Measurements from ENCODE around the gene DNHD1. TPM values are rescaled to one million over a fixed set of nuclear protein-coding genes. Genes with fewer than 3 reads are reported as not detected.

Gene DNHD1
- total and polyA plus RNA-seq, 2 of the 13 experiments (the other 11 are each of a cell fraction or from before 2014, with no cell fraction given), result 2.7 to 9.3 TPM

DNA sequence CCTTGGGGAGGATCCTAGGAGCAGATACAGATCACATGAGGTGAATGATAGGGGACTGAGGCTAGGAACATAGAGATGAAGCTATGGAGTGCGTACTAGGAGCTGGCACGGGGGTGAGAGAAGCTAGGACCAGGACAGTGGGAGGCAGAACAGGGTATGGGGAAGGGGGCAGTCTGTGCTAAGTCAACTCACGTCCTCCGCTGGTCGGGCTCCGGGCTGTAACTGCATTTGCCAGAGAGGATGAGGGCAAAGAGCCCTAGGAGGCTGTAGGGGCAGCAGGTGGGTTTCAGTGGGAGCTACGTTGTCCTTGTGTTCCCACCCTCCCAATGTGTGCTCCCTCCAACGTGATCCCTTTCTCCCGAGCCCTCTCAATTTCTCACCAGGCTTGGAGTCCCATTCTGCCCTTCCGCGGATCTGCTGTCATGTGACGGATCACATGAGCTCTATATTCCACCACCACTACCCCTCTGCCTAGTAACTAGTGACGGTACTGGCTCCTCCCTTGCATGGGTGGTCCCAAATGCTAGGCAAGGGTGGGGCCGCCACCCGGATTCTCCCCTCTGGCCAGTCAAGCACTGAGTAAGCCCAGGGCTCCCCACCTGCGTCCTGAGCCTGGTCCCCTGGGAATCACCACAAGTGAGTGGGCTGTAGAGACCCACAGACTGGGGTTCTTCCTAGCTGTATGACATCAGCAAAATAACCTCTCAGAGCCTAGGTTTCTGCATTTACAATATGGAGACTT is 122.1 kb downstream of the DNHD1 start, which contains the start of gene TPP1 (continued):
- TF ChIP-seq, protein P1, sequence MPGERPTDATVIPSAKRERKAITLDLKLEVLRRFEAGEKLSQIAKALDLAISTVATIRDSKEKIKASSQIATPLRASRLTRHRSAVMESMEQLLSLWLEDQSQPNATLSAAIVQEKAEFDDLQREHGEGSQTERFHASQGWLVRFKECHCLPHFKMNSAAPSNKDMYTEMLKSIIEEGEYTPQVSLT (CRISPR knock-in tag; IDR thresholded peaks at IDR 0.05; ENCODE audit: borderline replicate concordance, low read depth), result no peak
- TF ChIP-seq ZNF121 (CRISPR knock-in tag; IDR thresholded peaks at IDR 0.05) (no peak), ZNF746 (CRISPR knock-in tag; IDR thresholded peaks at IDR 0.05) (no peak), HOXA5 (CRISPR knock-in tag; IDR thresholded peaks at IDR 0.05) (0 out of 2 replicates have a peak, but pooled peaks have one; percentile 46), SOX13 (IDR thresholded peaks at IDR 0.05) (no peak), SOX13 (CRISPR knock-in tag; conservative IDR thresholded peaks at IDR 0.05 in 1 of 2, IDR thresholded peaks at IDR 0.05 in 1 of 2) (0 out of 4 replicates have a peak, but pooled peaks of 1 of the 2 experiments have one; percentile 11), GABPB1 (CRISPR knock-in tag; IDR thresholded peaks at IDR 0.05) (peak; percentile 64), ZFY (CRISPR knock-in tag; IDR thresholded peaks at IDR 0.05) (peak; percentile 45; the same call in 1 of the 2 replicates), POLR2G (IDR thresholded peaks at IDR 0.05; ENCODE audit: low read depth, low read length) (peak; percentile 85), NFYB (CRISPR knock-in tag; IDR thresholded peaks at IDR 0.05) (peak; percentile 59), CREM (IDR thresholded peaks at IDR 0.05) (peak; percentile 96), CREM (CRISPR knock-in tag; IDR thresholded peaks at IDR 0.05) (peak; percentile 52; the same call in 1 of the 2 replicates), MTF1 (CRISPR knock-in tag; IDR thresholded peaks at IDR 0.05) (no peak)
- TF ChIP-seq, protein P2, sequence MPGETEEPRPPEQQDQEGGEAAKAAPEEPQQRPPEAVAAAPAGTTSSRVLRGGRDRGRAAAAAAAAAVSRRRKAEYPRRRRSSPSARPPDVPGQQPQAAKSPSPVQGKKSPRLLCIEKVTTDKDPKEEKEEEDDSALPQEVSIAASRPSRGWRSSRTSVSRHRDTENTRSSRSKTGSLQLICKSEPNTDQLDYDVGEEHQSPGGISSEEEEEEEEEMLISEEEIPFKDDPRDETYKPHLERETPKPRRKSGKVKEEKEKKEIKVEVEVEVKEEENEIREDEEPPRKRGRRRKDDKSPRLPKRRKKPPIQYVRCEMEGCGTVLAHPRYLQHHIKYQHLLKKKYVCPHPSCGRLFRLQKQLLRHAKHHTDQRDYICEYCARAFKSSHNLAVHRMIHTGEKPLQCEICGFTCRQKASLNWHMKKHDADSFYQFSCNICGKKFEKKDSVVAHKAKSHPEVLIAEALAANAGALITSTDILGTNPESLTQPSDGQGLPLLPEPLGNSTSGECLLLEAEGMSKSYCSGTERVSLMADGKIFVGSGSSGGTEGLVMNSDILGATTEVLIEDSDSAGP (CRISPR knock-in tag; IDR thresholded peaks at IDR 0.05; ENCODE audit: borderline replicate concordance), result peak; percentile 76
- TF ChIP-seq, protein P3, sequence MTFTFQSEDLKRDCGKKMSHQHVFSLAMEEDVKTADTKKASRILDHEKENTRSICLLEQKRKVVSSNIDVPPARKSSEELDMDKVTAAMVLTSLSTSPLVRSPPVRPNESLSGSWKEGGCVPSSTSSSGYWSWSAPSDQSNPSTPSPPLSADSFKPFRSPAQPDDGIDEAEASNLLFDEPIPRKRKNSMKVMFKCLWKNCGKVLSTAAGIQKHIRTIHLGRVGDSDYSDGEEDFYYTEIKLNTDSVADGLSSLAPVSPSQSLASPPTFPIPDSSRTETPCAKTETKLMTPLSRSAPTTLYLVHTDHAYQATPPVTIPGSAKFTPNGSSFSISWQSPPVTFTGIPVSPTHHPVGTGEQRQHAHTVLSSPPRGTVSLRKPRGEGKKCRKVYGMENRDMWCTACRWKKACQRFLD (CRISPR knock-in tag; IDR thresholded peaks at IDR 0.05; ENCODE audit: borderline replicate concordance), result no peak
- TF ChIP-seq, protein P4, sequence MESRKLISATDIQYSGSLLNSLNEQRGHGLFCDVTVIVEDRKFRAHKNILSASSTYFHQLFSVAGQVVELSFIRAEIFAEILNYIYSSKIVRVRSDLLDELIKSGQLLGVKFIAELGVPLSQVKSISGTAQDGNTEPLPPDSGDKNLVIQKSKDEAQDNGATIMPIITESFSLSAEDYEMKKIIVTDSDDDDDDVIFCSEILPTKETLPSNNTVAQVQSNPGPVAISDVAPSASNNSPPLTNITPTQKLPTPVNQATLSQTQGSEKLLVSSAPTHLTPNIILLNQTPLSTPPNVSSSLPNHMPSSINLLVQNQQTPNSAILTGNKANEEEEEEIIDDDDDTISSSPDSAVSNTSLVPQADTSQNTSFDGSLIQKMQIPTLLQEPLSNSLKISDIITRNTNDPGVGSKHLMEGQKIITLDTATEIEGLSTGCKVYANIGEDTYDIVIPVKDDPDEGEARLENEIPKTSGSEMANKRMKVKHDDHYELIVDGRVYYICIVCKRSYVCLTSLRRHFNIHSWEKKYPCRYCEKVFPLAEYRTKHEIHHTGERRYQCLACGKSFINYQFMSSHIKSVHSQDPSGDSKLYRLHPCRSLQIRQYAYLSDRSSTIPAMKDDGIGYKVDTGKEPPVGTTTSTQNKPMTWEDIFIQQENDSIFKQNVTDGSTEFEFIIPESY (CRISPR knock-in tag; IDR thresholded peaks at IDR 0.05), result 0 out of 2 replicates have a peak, but pooled peaks have one; percentile 20
- TF ChIP-seq, protein P5, sequence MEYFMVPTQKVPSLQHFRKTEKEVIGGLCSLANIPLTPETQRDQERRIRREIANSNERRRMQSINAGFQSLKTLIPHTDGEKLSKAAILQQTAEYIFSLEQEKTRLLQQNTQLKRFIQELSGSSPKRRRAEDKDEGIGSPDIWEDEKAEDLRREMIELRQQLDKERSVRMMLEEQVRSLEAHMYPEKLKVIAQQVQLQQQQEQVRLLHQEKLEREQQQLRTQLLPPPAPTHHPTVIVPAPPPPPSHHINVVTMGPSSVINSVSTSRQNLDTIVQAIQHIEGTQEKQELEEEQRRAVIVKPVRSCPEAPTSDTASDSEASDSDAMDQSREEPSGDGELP (IDR thresholded peaks at IDR 0.05; ENCODE audit: borderline replicate concordance, low read depth), result peak; percentile 44; the same call in 1 of the 2 replicates
- TF ChIP-seq, protein P6, sequence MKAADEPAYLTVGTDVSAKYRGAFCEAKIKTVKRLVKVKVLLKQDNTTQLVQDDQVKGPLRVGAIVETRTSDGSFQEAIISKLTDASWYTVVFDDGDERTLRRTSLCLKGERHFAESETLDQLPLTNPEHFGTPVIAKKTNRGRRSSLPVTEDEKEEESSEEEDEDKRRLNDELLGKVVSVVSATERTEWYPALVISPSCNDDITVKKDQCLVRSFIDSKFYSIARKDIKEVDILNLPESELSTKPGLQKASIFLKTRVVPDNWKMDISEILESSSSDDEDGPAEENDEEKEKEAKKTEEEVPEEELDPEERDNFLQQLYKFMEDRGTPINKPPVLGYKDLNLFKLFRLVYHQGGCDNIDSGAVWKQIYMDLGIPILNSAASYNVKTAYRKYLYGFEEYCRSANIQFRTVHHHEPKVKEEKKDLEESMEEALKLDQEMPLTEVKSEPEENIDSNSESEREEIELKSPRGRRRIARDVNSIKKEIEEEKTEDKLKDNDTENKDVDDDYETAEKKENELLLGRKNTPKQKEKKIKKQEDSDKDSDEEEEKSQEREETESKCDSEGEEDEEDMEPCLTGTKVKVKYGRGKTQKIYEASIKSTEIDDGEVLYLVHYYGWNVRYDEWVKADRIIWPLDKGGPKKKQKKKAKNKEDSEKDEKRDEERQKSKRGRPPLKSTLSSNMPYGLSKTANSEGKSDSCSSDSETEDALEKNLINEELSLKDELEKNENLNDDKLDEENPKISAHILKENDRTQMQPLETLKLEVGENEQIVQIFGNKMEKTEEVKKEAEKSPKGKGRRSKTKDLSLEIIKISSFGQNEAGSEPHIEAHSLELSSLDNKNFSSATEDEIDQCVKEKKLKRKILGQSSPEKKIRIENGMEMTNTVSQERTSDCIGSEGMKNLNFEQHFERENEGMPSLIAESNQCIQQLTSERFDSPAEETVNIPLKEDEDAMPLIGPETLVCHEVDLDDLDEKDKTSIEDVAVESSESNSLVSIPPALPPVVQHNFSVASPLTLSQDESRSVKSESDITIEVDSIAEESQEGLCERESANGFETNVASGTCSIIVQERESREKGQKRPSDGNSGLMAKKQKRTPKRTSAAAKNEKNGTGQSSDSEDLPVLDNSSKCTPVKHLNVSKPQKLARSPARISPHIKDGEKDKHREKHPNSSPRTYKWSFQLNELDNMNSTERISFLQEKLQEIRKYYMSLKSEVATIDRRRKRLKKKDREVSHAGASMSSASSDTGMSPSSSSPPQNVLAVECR (CRISPR knock-in tag; IDR thresholded peaks at IDR 0.05; ENCODE audit: borderline replicate concordance), result peak; percentile 79; the same call in 1 of the 2 replicates

All from HepG2 (cell line).